Activated CD4-positive, CD25-positive, alpha-beta regulatory T cell treated with anti-CD3 and anti-CD28 coated beads, Interleukin-2, amount 50 U/mL, for 72 hours (primary cell): Measurements from ENCODE around the gene TIMM17A.

Experiments
- DNase-seq: peaks from one replicate; pipeline ENCODE4 v3.0.0; 2021

TIMM17A gene

GRCh38 chr1:201985355-201985754, 30.1 kb downstream of the TIMM17A start:
- DNase-seq: no peak

GRCh38 chr1:201988601-201989000, 33.3 kb downstream of the TIMM17A start:
- no peak for DNase-seq

DNA sequence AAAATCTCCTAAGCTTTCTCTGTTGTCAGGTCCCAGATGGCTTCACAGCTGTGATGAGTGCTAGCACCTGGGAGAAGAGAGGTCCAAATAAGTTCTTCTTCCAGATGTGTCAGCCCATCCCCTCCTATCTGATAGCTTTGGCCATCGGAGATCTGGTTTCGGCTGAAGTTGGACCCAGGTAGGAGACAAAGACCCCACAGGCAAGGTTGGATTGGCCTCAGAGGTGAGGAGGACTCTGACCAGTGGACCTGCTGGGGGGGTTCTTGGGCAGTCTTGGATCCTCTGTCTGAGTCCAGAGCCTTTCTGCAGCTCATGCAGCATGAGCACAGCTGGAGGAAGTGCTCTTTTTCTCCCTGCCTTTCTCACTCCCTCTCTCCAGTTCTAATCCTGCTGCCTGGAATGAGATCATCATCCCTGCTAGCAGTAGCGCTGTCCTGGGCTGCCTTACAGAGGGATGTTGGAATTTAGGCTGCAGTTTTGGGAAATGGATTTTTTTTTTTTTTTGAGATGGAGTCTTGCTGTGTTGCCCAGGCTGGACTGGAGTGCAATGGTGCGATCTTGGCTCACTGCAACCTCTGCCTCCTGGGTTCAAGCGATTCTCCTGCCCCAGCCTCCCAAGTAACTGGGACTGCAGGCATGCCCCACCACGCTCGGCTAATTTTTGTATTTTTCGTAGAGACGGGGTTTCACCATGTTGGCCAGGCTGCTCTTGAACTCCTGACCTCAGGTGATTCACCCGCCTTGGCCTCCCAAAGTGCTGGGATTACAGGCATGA, 34.2 kb downstream of the TIMM17A start:
- DNase-seq: no peak

- DNase-seq: no peak
Measured at GRCh38 chr1:201990427-201990826, 35.1 kb downstream of the TIMM17A start.

DNA sequence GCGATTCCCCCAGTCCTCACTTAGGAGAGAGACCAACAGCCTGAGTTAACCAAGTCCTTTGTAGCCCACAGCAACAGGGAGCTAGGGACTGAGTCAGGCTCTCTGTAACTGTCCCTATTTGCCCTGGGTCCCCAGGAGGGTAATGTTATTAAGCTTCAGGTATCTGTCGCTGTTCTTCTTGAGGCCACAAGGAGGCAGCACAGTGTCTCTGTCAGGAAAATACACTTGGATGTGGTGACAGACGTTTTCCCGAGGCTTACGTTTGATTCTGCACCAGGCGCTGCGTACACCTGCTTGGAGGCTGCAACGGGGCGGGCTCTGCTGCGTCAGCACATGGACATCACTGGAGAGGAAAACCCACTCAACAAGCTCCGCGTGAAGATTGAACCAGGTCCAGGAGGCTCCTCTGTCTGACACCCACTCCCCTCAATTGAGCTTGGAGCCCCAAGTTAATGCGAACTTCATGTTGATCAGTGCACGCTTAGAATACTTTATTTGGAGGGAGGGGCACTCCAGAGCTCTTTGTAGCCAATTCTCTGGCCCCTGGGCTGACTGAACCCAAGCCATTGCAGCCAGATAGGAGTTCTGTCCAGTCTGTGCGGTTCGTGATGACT, 44.4 kb downstream of the TIMM17A start:
- DNase-seq: no peak

DNA sequence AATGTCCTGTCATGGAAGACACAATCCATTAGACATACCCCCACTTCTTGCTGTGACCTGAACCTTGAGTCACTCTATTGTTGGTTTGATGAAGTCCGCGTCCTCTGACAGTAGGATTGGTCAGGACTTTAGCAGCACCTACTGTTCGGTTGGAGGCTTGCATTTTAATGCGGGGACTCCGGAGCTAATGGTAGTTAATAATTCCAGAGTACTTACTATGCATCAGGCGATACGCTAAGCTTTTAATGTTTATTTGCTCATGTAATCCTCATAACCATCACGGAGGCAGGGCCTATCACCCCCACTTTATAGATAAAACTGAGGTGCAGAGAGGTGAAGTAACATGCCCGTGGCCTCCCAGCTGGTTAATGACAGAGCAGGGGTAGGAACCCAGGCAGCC, 47.2 kb downstream of the TIMM17A start:
- no peak for DNase-seq

DNA sequence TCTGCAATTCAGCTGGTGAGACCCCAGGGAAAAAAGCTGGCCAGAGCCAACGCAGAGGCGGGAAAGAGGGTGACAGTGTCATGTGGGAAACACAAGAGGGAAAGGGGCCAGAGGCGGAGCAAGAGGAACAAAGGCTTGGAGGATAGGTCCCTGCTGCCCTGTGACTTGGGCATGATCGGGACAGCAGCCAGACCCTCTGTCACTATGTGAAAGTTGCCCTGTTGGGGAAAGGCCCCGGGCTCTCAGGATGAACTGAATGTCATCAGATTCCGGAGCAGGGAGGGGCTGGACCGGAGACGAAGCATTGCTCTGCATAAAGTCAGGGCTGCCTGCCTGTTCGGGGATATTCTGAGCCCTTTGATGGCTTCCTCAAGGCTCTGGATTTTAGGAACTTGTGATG, 49.4 kb downstream of the TIMM17A start:
- no peak for DNase-seq

- DNase-seq: no peak
Measured at GRCh38 chr1:202005958-202006357, 50.7 kb downstream of the TIMM17A start.

GRCh38 chr1:202007304-202007703, 52.0 kb downstream of the TIMM17A start:
- DNase-seq: no peak

- no peak for DNase-seq
Measured at GRCh38 chr1:202007805-202008489, 52.6 kb downstream of the TIMM17A start.

DNA sequence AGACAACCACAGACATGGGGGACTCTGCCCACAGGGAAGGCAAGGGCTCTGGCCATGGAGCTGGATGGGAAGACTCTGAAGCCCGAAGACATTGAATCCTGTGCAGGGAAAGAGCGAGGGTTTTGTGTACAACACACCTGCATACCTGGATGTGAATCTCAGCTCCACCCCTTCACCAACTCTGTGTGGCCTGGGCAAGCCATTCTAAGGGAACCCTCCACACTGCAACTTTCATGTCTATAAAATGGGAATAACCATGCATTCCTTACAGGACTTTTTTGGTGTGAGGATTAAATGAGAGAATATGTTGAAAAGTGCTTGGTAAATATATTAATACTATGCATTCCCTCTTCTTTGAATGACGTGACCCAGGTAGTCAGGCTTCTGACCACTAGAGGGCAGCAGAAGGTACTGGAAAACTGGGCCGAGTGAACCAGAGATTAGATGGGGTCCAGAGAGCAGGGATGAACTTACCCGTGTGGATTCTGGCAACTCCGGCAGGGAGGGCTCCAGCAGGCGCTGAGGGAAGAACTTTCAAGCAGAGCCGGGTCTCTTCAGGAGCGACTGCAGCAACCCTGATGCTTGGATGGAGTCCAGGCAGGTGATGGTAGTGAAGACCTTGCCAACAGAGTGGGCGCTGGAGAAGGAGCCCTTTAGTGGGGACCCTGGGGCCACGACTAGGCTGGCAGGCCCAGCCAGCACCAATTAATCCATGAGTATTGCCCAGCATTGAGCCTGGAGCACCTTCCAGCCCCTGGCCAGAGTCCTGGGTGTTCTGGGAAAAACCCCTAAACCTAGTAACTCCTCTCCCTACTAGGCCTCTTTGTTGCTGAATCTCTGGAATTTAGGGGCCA, 54.2 kb downstream of the TIMM17A start:
- DNase-seq: peak; percentile 63

DNA sequence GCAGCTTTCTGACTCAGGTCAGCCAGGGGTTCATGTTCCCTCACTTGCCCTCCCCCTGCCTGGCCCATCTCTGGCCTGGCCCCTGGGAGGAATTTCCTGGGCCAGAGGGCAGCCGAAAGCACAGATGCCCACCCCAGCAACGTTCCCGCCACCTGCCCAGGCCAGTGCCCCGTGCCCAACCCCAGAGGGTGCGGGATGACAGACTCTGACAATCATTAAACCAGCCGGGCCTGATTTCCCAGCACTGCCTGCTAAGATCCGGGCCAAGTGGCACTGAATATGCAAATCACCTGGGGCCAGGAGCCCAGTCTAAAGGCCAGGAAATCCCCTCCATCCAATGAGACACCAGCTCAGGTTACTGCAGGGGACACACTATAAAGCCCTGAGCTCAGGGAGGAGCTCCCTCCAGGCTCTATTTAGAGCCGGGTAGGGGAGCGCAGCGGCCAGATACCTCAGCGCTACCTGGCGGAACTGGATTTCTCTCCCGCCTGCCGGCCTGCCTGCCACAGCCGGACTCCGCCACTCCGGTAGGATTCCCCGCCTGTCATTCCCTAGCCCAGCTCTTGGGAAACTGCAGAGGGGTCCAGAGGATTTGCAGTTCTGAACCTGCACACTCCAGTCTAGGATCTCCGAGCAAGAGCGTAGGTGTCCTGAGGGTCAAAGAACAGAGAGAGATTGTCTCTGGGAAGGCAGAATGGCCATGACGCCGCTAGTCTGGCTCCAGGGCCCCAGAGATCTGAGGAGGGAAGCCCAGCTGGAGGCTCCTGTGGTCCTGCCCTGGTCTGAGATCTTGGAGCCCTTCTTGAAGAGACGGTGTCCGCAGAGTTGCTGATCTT, 55.1 kb downstream of the TIMM17A start, which contains the start of gene ELF3:
ELF3 (plus strand) TSS at position 408 of the 836 bp plus-strand sequence. CDS start 550 bp downstream, outside the sequence.
- DNase-seq: no peak

DNA sequence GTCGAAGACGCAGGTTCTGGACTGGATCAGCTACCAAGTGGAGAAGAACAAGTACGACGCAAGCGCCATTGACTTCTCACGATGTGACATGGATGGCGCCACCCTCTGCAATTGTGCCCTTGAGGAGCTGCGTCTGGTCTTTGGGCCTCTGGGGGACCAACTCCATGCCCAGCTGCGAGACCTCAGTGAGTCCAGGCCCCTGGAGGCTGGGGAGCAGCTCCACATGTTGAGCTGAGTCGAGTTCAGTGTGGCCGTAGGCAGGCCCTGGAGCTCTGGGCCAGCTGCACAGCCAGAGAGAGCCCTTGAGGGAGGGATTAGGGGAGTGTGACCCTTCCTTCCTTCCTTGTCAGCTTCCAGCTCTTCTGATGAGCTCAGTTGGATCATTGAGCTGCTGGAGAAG, 56.7 kb downstream of the TIMM17A start:
- no peak for DNase-seq

DNA sequence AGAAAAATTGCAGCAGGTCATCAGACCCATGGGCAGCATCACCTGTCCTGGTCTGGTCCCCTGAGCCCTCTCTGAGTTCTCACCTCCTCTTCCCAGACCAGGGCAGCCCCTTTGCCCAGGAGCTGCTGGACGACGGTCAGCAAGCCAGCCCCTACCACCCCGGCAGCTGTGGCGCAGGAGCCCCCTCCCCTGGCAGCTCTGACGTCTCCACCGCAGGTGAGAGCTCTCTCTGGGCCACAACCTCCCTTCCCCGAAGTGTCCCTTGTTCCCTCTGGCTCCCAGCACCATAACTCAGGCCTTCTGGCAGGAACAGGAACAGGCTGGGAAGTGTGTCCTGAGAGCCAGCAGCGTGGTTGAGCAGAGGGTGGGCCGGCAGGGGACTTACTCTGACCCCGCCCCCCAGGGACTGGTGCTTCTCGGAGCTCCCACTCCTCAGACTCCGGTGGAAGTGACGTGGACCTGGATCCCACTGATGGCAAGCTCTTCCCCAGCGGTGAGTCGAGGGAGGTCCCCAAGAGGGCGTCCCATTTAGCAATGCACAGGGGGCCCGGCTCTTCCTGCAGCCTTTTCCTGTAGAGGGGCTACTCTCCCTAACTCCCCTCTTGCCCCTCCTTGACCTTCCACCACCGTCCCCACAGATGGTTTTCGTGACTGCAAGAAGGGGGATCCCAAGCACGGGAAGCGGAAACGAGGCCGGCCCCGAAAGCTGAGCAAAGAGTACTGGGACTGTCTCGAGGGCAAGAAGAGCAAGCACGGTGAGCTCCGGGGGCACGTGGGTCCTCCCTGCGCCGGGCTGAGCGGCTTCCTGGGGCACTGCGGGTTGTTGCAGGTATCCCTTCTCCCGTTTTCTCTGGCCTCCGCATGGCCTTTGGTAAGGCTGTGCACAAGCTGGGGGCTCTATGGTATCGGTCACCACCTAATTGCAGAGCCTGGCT, 57.5 kb downstream of the TIMM17A start:
- DNase-seq: no peak

DNA sequence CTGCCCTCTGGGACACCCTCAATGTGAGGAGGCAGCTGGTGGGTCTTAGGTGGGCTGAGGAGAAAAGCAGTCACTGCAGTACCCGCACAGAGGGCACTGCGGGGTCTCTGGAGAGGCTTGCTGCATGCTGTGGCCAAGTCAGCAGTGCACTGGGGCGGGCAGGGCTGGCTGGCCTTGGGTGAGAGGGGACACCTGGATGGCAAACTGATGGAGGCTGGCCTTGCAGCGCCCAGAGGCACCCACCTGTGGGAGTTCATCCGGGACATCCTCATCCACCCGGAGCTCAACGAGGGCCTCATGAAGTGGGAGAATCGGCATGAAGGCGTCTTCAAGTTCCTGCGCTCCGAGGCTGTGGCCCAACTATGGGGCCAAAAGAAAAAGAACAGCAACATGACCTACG, 58.3 kb downstream of the TIMM17A start:
- DNase-seq: no peak

GRCh38 chr1:202014060-202014459, 58.8 kb downstream of the TIMM17A start:
- DNase-seq: no peak

DNA sequence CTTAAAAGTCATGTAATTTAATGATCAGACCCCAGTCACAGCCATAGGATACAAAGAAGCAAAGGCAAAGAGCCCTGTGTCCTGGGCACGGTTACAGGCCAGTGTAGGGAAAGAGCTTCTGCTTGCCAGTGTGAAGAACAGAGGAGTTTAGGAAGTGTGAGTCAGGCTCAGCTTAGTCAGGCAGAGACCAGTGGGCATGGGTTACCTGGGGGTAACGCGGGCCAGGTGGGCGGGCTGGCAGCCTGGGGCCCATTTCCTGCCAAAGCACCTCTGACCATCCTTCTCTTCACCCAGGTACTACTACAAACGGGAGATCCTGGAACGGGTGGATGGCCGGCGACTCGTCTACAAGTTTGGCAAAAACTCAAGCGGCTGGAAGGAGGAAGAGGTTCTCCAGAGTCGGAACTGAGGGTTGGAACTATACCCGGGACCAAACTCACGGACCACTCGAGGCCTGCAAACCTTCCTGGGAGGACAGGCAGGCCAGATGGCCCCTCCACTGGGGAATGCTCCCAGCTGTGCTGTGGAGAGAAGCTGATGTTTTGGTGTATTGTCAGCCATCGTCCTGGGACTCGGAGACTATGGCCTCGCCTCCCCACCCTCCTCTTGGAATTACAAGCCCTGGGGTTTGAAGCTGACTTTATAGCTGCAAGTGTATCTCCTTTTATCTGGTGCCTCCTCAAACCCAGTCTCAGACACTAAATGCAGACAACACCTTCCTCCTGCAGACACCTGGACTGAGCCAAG, 59.8 kb downstream of the TIMM17A start:
- no peak for DNase-seq

- no peak for DNase-seq
Measured at GRCh38 chr1:202015662-202015937, 60.3 kb downstream of the TIMM17A start.

DNA sequence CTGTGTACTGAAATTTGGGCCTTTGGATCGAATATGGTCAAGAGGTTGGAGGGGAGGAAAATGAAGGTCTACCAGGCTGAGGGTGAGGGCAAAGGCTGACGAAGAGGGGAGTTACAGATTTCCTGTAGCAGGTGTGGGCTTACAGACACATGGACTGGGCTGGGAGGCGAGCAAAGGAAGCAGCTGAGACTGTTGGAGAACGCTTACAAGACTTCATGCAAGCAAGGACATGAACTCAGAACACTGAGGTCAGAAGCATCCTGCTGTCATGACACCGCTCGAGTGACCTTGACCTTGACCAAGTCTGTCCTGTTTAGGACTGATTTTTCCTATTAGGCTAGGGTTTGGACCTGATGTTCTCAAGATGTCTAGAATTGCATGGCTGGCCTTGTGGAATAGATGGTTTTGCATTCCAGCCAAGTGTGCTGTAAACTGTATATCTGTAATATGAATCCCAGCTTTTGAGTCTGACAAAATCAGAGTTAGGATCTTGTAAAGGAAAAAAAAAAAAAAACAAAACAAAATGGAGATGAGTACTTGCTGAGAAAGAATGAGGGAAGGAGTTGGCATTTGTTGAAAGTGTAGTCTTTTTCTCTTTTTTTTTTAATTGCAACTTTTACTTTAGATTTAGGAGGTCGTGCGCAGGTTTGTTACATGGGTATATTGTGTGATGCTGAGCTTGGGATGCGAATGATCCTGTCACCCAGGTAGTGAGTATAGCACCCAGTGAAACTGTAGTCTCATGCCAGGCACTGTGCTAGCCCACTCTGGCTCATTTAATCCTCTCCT, 60.9 kb downstream of the TIMM17A start:
- no peak for DNase-seq
